ENCODE data around the gene NAV3. TPM values are rescaled to one million over a fixed set of nuclear protein-coding genes. Genes with fewer than 3 reads are reported as not detected.

NAV3 gene
- total RNA-seq, 4 donors from 2014 or later = 4.6 to 10.7 (median 6.6) TPM

DNA sequence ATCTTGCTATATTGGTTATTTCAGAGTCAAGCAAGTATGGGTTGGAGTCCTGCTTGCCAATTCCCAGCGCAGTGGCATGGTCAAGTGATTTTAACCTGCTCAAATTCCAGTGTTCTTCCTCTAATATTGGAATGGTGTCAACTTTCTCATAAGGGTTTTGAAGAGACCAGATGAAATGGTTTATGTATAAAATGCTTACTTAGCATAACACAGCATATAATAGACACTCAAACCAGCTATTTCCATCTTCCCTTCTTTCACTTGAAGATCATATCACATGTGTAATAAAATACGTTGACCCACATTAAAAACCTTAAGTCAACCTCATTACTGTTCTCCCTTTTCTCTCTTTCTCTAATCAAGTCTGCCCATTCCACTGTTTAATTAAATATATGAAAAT, 144.0 kb downstream of the NAV3 start:
- WGBS, 2 donors (ENCODE audit: low coverage in 1 of 2) = 95 to 100% methylated on average over 2 of the region's 2 CpGs
- H3K9me3 ChIP-seq = no peaks in the 10 kb centered on the region
- H3K27me3 ChIP-seq = no peaks in the 10 kb centered on the region
- no peaks in the 10 kb centered on the region for H3K4me1 ChIP-seq
- H3K27ac ChIP-seq = no peak overlapping the region
- no peak for ATAC-seq
- TF ChIP-seq POLR2A (IDR thresholded peaks at IDR 0.05) = no peak
- TF ChIP-seq EP300 (IDR thresholded peaks at IDR 0.05) = no peak
- no peak for TF ChIP-seq CTCF (IDR thresholded peaks at IDR 0.05)
- no peak for TF ChIP-seq POLR2AphosphoS5 (IDR thresholded peaks at IDR 0.05)
- H3K4me3 ChIP-seq = no peak overlapping the region
- H3K36me3 ChIP-seq = no peaks in the 10 kb centered on the region

DNA sequence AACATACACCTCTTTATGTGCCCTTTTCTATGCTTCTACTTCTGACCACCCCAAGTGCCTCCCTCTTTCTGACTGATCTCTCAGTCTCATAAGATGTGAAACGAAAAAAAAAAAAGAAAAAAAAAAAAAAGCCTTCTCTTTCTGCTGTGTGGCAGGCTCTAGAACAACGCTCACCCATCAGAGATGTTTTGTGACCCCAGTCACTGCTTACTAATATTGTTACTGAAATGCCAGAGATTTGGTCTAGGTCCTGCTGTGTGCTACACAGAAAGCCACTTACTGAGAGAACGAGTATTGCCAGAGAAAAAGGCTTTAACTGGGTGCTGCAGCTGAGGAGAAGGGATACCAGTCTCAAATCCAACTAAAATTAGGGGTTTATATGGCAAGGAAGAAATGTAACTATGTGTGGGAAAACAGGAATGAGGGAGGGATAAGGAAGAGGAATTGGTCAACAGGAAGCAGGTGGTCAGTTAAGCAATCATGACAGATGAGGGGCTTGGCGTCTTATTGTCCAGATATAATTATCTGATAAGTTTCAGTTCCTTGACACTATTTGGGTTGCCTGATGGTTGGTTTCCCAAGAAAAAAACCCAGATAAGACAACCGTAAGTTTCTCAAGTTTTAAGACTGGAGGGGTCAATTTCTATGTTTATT, 149.0 kb downstream of the NAV3 start:
- Histone ChIP-seq H3K27me3 (no peaks in the 10 kb centered on the region), H3K9me3 (no peaks in the 10 kb centered on the region), H3K4me3 (no peak overlapping the region), H3K36me3 (no peaks in the 10 kb centered on the region), H3K27ac (no peak overlapping the region), H3K4me1 (no peaks in the 10 kb centered on the region)
- TF ChIP-seq POLR2A (IDR thresholded peaks at IDR 0.05) = no peak
- WGBS, 2 donors (ENCODE audit: low coverage in 1 of 2) = 78 to 82% methylated on average over 5 of the region's 5 CpGs
- no peak for ATAC-seq

GRCh38 chr12:77980782-77981181, 150.1 kb downstream of the NAV3 start:
- no peaks in the 10 kb centered on the region for H3K36me3 ChIP-seq
- no peaks in the 10 kb centered on the region for H3K27me3 ChIP-seq
- H3K9me3 ChIP-seq = no peaks in the 10 kb centered on the region
- H3K4me1 ChIP-seq = no peaks in the 10 kb centered on the region
- WGBS, 2 donors (ENCODE audit: low coverage in 1 of 2) = 52 to 76% methylated on average over 2 of the region's 2 CpGs
- no peak overlapping the region for H3K4me3 ChIP-seq
- no peak overlapping the region for H3K27ac ChIP-seq
- TF ChIP-seq CTCF (IDR thresholded peaks at IDR 0.05) = no peak
- no peak for TF ChIP-seq POLR2AphosphoS5 (IDR thresholded peaks at IDR 0.05)
- TF ChIP-seq POLR2A (IDR thresholded peaks at IDR 0.05) = no peak
- TF ChIP-seq EP300 (IDR thresholded peaks at IDR 0.05) = no peak
- ATAC-seq = no peak

- Histone ChIP-seq H3K9me3 (no peaks in the 10 kb centered on the region), H3K4me3 (no peak overlapping the region), H3K36me3 (no peaks in the 10 kb centered on the region), H3K27me3 (no peaks in the 10 kb centered on the region), H3K27ac (no peak overlapping the region), H3K4me1 (no peaks in the 10 kb centered on the region)
- no peak for ATAC-seq
- no peak for TF ChIP-seq POLR2A (IDR thresholded peaks at IDR 0.05)
- TF ChIP-seq CTCF (IDR thresholded peaks at IDR 0.05) = no peak
- TF ChIP-seq EP300 (IDR thresholded peaks at IDR 0.05) = no peak
- no peak for TF ChIP-seq POLR2AphosphoS5 (IDR thresholded peaks at IDR 0.05)
These were observed 153.2 kb downstream of the NAV3 start for GRCh38 chr12:77983859-77984258.

- WGBS, 2 donors (ENCODE audit: low coverage in 1 of 2) = 63 to 95% methylated on average over 1 of the region's 1 CpG
- no peak for ATAC-seq
- H3K4me1 ChIP-seq = no peaks in the 10 kb centered on the region
These were observed 162.1 kb downstream of the NAV3 start for GRCh38 chr12:77992760-77993159.

More at GRCh38 chr12:77992760-77993159, 162.1 kb downstream of the NAV3 start:
- H3K27me3 ChIP-seq = no peaks in the 10 kb centered on the region
- H3K27ac ChIP-seq = no peak overlapping the region
- H3K4me3 ChIP-seq = no peak overlapping the region
- H3K9me3 ChIP-seq = no peaks in the 10 kb centered on the region
- no peak for TF ChIP-seq POLR2A (IDR thresholded peaks at IDR 0.05)
- no peak for TF ChIP-seq EP300 (IDR thresholded peaks at IDR 0.05)
- no peak for TF ChIP-seq POLR2AphosphoS5 (IDR thresholded peaks at IDR 0.05)
- no peak for TF ChIP-seq CTCF (IDR thresholded peaks at IDR 0.05)
- H3K36me3 ChIP-seq = no peaks in the 10 kb centered on the region

All from gastroesophageal sphincter (tissue), 4 donors.